Measurements from ENCODE around the gene AGA.

Gene AGA

DNA sequence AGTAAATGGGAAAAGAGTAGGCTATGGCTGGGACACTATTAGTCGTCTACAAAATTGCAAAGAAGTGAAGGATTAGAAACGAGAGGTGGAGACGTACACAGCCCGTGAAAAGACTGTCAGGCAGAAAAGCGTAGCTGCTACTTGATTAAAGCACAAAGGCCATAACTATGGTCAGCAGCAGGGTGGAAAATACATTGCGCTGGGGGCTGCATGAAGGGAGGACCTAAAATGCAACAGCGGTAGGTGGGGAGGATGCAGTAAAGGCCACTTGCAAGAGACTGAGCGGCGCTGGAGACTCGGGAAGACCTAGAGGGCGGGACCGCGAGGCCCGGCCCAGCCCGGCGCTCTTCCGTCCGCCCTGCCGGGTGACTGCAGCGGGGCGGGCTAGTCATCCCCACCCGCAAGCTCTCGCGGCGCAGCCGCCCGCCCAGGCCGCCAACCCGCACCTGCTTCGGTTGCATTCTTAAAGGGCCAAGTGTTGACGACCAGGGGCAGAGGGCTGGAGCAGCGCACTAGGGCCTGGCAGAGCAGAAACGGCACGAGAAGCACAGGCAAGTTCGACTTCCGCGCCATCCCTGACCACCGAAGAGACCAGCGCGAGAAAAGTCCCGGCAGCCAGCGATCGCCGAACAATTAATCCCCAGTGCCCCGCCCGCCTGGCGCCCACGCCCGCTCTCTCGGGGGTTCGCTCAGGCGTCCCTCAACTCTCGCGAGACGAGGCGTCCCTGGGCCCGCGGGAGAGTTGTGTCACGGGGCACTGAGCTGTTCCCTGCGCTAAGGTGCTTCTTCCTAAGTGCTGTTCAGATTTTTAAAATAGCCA lies at the start of gene AGA:
Gene AGA, minus strand, starts transcription at position 635 of the 820 bp plus-strand sequence. Its CDS starts 62 bp downstream, at position 573.
- peak; percentile 95 for DNase-seq

DNA sequence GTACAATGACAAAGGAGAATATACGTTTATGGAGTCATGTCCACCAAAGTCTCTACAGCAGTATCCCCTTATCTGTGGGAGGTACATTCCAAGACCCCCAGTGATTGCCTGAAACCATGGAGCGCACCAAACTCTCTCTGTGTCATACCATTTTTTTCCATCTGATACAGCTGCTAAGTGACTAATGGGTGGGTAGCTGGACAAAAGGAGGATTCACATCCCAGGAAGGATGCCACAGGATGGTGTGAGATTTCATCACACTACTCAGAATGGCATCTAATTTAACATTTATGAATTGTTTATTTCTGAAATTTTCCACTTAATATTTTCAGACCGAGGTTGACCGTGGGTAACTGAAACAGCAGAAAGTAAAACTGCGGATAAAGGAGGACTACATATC lies 49.8 kb upstream of the AGA start:
- DNase-seq, result no peak

DNA sequence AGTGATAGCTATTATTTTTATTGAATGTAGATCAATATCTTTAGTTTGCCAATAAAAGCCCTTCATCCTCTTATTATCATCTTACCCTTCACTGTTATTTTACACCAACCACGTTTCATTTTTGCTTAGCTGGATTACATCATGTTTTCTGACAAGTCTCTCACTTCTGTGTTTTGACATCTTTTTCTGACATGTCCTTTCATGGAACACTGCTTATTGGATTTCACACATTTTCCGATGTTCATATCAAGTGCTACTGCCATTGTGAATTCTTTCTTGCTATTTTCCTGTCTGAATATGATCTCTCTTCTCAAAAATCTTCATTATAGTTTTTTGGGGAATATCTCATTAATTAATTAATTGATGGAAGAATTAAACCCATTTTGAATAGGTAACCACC lies 48.5 kb upstream of the AGA start:
- DNase-seq, result no peak

DNA sequence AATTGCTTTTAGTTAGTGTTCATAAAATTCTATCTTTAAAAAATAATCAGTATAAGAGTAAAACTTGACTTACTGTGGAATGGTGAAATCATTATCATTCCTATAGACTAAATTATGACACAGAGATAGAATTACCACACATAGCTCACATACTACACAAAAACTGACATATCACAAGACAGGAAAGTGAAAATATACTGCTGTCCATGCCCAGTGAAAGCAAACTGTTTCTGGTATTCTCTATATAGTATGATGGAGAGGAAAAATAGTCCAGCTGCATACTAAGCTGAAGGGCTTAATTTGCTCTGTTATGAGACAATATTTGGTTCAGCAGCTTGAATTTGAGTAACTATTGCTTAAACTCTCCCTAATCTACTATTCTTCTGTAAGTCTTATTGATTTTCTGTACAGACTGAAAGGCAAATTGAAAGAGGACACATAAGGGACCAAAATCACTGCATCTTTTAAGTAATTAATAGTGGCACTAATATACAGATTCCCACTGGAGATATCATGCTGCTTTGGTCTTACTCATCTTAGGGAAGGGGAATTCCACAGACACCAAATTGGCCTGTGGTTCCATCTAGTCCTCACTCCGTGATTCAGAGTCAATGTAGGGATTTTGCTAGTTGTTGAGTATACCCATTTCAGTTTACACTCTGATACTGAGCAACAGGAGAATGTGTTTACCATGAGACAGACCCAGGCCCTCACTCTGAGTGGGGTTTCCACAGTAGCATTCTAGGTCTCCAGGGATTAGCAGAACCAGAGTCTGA lies 47.4 kb upstream of the AGA start:
- no peak for DNase-seq

DNA sequence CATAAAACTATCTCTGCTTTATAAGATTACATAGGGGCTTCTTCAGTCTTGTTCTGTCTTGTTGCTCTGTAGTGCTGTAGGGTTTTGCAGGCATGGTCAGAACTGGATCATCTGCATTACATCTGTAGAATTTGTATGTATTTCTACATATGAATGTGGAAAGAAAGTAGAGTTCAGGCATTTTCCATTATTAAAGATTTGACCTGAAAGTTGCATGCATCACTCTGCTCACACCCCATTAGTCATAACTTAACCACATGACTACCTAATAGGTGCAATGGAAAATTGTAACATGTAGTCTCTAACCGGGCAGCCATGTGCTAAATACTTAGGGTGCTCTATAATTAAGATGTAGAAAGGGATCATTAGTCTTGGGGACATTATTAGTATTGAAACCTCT lies 45.7 kb upstream of the AGA start:
- DNase-seq, result no peak

DNA sequence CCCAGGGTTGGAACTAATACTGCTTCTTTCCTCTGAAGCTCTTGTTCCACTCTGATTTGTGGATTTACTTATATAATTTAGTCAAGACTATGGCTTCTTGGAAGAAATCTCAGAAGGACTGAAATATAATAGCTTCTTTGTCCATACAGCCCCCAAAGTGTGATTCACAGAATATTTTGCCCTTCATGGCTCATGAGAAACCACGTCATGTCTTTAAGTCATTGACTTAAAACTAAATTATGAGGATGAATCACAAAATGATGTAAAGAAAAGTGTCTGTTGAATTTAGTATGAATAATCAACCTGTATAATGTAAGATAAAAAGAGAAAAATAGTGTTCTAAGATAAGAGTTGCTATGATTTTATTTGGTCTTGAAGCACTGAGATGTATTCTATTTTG lies 43.3 kb upstream of the AGA start:
- DNase-seq, result no peak

DNA sequence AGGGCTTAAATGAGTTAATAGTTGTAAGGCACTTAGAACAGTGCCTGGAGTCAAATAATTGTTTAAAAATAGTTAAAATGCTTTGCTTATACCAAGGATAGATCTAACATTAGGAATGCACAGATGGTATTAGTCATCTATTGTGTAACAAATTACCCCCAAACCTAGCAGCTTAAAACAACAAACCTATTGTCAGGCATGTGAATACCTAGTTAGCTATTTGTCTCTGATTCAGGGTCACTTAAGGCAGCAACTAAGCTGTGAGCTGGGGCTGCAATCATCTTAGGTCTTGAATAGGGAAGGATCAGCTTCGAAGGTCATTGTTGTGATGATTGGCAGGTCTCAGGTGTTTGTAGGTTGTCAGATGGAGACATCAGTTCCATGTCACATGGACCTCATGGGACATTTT lies 42.4 kb upstream of the AGA start:
- no peak for DNase-seq

DNA sequence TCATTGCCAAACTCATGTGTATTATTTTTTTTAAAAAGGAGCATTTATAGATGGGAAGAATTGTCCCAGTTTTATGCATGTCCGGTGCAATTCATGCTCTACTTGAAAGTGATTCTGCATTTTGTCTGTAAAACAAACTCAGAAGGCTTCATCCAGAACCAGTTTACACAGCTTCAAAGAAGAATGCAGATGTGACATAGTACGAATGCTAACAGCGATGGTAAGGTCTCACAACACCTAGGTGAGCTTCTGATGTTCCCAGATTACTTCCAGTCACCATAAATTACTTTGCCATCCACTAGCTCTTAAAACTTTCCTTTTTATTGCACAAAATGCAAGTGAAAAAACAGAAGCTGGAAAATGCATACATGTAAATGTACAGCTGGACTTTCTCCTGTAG lies 41.5 kb upstream of the AGA start:
- no peak for DNase-seq

DNA sequence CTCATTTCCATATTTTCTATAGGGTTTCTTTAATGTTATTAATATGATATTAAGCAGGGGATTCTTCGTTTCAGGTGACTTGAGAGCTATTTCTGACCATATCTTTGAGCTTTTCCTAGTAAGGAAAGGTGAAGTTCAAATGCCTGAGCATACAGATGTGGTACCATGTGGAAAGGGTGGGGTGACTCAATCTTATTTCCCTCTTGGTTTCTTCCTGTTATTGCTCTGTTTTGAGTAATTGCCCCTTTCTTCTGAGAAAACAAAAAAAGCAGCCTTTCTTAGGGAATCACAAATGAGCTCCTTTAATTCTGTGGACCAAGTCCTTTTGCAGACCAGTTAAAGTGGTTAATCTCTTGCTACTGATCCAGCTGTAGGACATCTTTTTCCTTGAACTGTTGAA lies 41.0 kb upstream of the AGA start:
- no peak for DNase-seq

DNA sequence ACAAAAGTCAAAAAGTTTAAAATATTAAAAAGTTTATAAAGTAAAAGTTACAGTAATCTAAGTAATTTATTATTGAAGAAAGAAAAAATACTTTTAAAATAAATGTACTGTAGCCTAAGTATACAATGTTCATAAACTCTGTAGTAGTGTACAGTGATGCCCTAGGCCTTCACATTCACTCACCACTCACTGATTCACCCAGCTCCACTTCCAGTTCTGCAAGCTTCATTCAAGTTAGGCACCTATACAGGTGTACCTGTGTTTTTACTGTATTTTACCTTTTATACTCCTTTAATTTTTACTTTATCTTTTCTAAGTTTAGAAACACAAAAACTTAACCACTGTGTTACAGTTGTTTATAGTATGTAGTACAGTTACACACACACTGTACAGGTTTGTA lies 40.1 kb upstream of the AGA start:
- DNase-seq, result no peak

DNA sequence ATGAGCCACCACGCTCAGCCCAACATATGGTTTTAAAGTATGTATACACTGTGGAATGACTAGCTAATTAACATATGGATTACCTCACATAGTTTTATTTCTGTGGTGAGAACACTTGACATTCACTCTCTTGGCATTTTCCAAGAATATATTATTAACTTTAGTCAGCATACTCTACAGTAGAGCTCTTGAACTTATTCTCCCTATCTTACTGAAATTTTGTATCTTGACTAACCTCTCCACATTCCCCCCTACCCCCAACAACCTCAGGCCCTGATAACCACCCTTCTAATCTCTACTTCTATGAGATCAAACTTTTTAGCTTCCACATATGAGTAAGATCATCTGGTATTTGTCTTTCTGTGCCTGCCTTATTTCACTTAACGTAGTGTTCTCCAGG lies 38.6 kb upstream of the AGA start:
- DNase-seq, result no peak

DNA sequence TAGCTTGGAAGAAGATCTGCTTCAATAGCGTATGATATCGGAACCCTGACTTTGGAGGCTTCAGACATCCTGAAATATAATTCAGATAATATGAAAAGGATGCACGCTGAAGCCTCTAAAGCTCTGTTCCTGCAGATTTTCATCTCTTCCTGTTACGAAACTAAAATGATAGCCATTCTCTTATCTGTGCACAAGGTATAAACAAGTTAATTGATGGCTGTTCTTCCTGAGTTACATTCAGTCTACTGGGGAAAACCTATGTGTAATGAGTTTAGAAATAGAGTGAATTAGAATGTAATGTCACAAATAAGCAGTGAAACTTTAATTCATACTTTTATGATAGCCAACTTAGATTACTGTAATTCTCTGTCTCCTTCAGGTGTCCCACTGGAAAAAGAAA lies 36.8 kb upstream of the AGA start:
- no peak for DNase-seq

DNA sequence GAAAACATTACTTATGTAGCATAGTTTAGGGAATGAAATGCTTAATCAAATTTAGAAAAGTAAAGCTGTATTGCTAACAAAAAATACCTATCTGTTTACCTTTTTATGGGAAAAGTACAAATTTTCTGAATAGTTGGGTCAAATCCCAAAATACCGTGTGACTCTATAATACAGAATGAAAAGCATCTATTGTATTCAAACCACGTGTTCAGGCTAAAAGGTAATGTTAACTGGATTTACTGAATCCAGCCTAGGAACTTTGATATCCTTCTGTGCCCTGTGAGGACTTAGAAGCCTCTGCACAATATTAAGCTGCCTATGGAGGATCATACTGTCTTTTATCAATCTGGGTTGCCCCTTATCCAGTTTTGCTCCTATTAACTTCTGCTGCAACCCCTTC lies 36.3 kb upstream of the AGA start:
- DNase-seq, result no peak

DNA sequence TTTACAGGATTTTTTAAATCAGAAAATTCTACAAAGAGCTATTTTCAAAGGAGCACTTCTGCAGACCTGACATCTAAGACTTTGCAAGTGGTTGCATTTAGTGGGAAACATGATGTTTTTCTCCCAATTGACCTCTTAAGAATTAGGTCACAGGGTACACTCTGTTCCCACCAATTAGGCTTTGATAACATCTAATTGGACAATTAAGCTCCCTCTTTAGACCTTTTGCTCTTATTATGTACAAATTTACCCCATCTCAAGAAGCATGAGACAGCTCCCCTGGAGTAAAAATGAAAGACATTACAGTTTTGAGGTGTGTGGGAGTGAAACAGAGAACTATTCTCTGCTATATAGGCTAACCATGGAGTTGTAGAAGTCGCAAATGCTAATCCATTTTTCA lies 31.8 kb upstream of the AGA start:
- DNase-seq, result no peak

DNA sequence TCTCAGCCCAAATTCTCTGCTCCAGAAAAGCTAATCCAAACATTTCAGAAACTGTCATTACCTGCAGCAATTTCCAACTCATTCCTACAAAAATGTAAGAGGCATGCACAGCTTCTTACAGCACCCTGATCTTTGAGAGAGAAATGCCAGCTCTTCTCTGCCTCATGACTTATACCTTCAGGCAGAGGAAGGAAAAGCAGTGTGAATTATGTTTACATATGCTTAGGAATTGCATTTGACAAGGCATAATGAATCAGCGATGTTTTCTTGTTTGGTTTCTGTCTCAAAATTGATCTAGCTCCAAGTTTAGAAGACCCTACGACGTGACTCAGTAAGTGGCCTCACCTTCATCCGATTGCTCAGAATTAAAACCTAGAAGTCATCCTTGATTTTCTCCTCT lies 21.8 kb upstream of the AGA start:
- no peak for DNase-seq

DNA sequence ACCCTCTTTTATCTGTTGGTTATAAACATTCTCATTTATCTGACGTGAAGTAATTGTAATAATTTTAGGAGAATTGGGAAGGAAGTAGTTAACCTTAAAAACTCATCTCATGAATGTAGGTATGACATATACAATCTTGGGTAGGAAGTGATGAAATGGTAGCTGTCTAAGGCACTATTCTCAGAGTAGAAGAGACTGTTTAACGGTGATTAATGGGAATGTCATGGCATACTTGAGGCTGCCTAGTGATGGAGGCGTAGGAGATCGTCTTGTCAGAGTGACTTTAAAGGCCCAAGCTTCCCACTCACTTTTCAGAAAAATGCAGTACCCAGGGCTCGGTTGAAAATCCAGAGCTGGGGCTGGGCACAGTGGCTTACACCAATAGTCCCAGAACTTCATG lies 19.4 kb upstream of the AGA start:
- DNase-seq, result no peak

DNA sequence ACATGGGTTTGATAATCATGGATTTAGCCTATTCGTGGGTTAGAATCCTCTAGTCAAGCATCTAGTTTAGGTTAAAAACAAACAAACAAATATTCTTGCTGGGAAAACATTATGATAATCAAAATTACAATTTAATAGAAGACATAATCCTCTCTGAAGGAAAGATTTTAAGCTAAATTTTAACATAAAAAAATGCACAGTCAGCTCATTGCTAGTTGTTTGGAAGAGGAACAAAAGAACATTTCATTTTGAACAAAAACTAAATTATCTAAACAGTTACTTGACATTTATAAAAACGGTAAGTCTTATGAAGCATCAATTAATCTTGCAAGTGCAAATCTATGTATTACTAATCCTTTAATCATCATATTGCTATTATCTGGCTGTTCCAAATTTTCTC lies 18.2 kb upstream of the AGA start:
- no peak for DNase-seq

DNA sequence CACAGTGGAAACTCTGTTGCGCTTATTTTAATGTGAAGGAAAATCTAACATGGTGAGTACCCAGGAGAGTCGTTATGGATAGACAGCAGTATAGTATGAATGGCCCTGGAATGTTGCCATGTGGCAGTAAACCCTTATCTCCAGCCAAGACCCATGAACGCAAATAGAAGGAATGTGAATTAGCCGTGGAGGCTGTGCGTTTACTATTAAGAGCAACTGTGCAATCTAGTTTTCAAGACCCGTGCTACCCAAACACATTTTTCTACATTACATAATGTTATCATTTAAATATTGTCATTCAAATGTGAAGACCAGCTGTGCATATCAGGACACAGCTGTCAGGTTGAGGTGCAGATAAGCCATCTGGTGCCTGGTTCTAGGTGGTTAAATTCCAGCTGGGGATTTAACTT lies 13.3 kb upstream of the AGA start:
- no peak for DNase-seq

DNA sequence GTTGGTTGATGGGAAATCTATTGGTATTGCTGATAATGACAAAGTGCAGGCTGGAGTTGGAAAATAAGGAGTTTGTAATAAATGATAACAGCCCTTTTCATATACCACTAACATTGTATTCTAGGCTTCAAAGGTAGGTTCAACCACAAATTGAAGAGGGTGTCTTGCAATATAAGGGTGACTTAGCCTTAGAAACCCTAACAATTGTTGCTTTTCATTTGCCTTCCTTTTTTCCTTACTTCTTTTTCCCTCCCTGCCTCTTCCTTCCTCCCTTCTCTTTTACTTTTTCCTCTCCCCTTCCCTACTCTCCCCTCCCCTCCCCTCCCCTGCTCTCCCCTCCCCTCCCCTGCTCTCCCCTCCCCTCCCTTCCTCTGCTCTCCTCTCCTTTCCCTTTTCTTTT lies 10.9 kb upstream of the AGA start:
- DNase-seq, result no peak

DNA sequence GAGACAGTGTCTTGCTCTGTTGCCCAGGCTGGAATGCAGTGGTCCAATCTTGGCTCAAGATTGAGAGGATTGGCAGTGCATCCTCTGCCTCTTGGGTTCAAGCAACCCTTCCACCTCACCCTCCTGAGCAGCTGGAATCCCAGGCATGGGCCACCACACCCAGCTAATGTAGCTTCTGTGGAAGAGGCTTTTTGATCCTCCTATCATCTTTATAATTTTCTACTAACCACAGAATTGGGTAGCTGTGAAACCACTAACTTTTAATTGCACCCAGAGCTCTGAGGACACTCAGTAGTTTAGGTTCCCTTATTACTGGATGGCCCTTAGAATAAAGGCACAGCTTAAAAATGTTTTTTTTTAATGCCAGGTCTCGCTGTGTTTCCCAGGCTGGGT lies 8.9 kb upstream of the AGA start:
- no peak for DNase-seq

DNA sequence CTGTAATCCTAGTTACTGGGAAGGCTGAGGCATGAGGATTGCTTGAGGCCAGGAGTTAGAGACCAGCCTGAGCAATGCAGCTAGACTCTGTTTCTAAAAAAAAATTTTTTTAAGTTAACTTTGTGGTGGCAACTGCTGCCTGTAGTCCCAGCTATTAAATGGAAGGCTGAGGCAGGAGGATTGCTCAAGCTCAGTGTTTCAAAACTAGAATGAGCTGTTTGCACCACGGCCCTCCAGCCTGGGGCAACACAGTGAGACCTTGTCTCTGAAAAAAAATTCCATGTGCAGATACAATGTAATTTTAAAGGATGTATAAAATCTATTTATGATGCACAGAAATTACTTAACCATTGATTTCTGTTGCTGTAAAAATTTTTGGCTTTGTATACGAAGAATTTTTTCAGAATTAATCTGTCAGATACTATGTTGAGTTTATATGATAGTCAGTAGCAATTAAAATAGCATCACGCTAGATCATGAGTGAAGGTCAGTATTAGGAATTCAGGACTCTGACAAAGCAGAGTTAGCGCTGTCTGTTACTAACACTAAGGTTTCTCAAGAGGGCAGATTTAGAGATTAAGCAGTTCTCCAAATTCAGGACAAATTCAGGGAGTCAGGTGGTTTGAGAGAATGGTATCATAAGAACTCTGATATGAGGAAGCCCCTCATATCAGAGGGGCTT lies 8.3 kb upstream of the AGA start:
- no peak for DNase-seq

DNA sequence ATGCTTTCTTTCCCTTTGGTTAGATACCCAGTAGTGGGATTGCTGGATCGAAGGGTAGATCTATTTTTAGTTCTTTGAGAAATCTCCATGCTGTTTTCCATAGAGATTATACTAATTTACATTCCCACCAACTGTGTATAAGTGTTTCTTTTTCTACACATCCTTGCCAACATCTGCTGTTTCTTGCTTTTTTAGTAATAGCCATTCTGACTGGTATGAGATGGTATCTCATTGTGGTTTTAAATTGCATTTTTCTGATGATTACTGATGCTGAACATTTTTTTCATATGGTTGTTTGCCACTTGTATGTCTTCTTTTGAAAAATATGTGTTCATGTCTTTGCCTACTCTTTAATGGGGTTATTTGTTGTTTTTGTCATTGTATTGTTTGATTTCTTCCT lies 6.6 kb upstream of the AGA start:
- no peak for DNase-seq

DNA sequence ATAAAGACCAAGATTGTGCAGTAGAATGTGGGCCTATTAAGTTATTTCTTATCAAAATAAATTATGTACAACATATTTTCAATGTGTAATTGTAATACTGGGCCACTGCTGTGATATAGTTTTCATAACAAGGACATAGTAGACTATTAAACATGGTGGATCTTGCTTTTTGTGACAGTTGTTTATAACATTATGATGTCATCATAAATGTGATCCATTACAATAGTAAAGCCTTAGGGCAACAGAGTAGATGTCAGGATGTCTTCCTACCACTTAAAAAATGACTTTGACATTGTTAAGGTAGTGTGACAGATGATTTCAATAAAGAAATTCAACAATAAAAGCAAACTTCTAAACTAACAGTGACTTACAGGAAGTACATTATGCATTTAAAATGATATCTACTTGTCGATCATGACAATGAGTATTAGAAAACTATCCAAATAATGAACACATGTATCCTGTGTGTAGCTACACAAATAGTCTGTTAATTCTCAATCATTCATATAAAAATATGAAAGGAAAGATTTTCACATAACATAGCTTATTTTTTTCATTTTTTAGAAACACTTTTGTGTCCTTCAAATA lies 5.3 kb upstream of the AGA start:
- no peak for DNase-seq

DNA sequence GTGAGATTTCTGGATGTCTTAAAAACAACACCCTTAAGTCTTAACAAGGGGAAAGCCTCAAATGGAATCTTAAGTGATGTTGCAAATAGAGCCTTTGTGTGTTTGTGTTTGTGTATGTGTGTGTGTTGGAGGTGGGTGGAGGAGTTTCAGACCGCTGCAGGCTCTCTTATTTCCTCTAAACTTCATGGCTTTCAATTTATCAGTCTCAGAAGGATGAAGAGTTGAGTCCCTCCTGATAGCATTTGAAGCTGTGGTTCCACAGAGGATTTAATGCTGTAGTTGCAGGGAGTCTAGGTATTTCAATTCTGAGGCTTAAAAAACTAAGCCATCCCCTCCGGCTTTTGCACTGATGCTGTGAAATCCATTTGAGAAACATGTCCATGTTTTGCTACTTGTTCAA lies 4.3 kb upstream of the AGA start:
- DNase-seq, result no peak

Measured in stimulated activated CD4-positive, alpha-beta T cell treated with anti-CD3 and anti-CD28 coated beads, Interleukin-12 subunit alpha, Interleukin-12 subunit beta, amount 100 ng/mL, for 4 hours (primary cell).